IMR-90 (cell line): ENCODE results near the gene BACH1. TPM values are rescaled to one million over a fixed set of nuclear protein-coding genes. Genes with fewer than 3 reads are reported as not detected.

ENCODE experiments used
- ATAC-seq: fragments of 200-7000 bp; cut with Tn5 transposase; 2 replicates; pipeline ENCODE4 v1.9.1; 2020; ENCODE audit warnings: low read depth, mild to moderate bottlenecking, moderate library complexity
- BruUV-seq: library from RNA; stranded (reverse); fragments of 400-500 nt; replicated peaks from 2 replicates; lab custom pipeline; 2021; lab: Mats Ljungman, UMichigan
- CTCF ChIA-PET: fragments of 300-600 bp; formaldehyde crosslinking; extraction: SDS; loops from one replicate; lab custom pipeline; 2021; ENCODE audit warnings: antibody characterized with exemption; lab: Yijun Ruan, JAX
- POLR2A ChIA-PET: fragments of 300-600 bp; sonication (Branson Sonifier 250); formaldehyde crosslinking; loops from one replicate; lab custom pipeline; 2022; ENCODE audit warnings: antibody characterized with exemption; ENCODE audit not compliant: unreplicated experiment; lab: Charles Lee
- DNase-seq: peaks from one replicate; pipeline ENCODE4 v3.0.0; 2013
- H2AFZ ChIP-seq: replicated peaks from 2 replicates; pipeline ENCODE3; 2013; ENCODE audit warnings: low read length, mild to moderate bottlenecking; ENCODE audit not compliant: poor library complexity
- H2AK5ac ChIP-seq: 2 replicates; pipeline ENCODE4 v1.6.1; 2013; ENCODE audit warnings: low read depth, low read length, inconsistent platforms
- H2AK9ac ChIP-seq: replicated peaks from 2 replicates; pipeline ENCODE3; 2013; ENCODE audit warnings: mild to moderate bottlenecking, low read depth, low read length, moderate library complexity; ENCODE audit not compliant: poor library complexity
- H2BK120ac ChIP-seq: 2 replicates; pipeline ENCODE4 v1.6.1; 2013; ENCODE audit warnings: low read depth, low read length, inconsistent platforms
- H2BK15ac ChIP-seq: 3 replicates; pipeline ENCODE4 v1.6.1; 2013; ENCODE audit warnings: low read depth, low read length, inconsistent platforms
- H2BK20ac ChIP-seq: 2 replicates; pipeline ENCODE4 v1.6.1; 2013; ENCODE audit warnings: low read depth, mild to moderate bottlenecking, inconsistent platforms, low read length, moderate library complexity
- H2BK5ac ChIP-seq: 2 replicates; pipeline ENCODE4 v1.6.1; 2013; ENCODE audit warnings: mild to moderate bottlenecking, low read depth, low read length, inconsistent platforms; ENCODE audit not compliant: poor library complexity, severe bottlenecking
- H3K14ac ChIP-seq: replicated peaks from 2 replicates; pipeline ENCODE4 v1.6.1; 2013; ENCODE audit warnings: low read depth, low read length, inconsistent platforms
- H3K18ac ChIP-seq: 2 replicates; pipeline ENCODE4 v1.6.1; 2013; ENCODE audit warnings: low read depth, low read length, control low read depth
- H3K23ac ChIP-seq: 2 replicates; pipeline ENCODE4 v1.6.1; 2013; ENCODE audit warnings: low read depth, low read length, inconsistent platforms
- H3K27ac ChIP-seq: 2 replicates; pipeline ENCODE4 v1.5.1; 2013; ENCODE audit warnings: mild to moderate bottlenecking, control low read depth, low read length; ENCODE audit not compliant: insufficient read depth
- H3K27me3 ChIP-seq: 2 replicates; pipeline ENCODE4 v1.6.1; 2013; ENCODE audit warnings: low read length; ENCODE audit not compliant: control insufficient read depth, insufficient read depth
- H3K36me3 ChIP-seq: 2 replicates; pipeline ENCODE4 v1.6.1; 2013; ENCODE audit warnings: low read length, mixed read lengths; ENCODE audit not compliant: control insufficient read depth, insufficient read depth
- H3K4ac ChIP-seq: 2 replicates; pipeline ENCODE4 v1.6.1; 2013; ENCODE audit warnings: low read depth, low read length, inconsistent platforms
- H3K4me1 ChIP-seq: 2 replicates; pipeline ENCODE4 v1.6.1; 2013; ENCODE audit warnings: low read length, mixed read lengths; ENCODE audit not compliant: control insufficient read depth, insufficient read depth
- H3K4me2 ChIP-seq: 2 replicates; pipeline ENCODE4 v1.6.1; 2013; ENCODE audit warnings: low read depth, mild to moderate bottlenecking, control low read depth, low read length, moderate library complexity
- H3K4me3 ChIP-seq: 2 replicates; pipeline ENCODE4 v1.5.1; 2013; ENCODE audit warnings: low read depth, mild to moderate bottlenecking, control low read depth, low read length, moderate library complexity; ENCODE audit not compliant: insufficient read depth
- H3K56ac ChIP-seq: 2 replicates; pipeline ENCODE4 v1.6.1; 2013; ENCODE audit warnings: low read length, inconsistent platforms; ENCODE audit not compliant: insufficient read depth; ENCODE audit errors: extremely low read depth
- H3K79me1 ChIP-seq, 2 experiments: 2 replicates each; pipeline ENCODE4 v1.6.1; 2013; ENCODE audit warnings: low read length in 2 of 2, inconsistent platforms in 1 of 2, low read depth in 1 of 2
- H3K9ac ChIP-seq: 2 replicates; pipeline ENCODE4 v1.6.1; 2013; ENCODE audit warnings: low read depth, low read length, control low read depth
- H3K9me1 ChIP-seq: 2 replicates; pipeline ENCODE4 v1.6.1; 2013; ENCODE audit warnings: low read length, inconsistent platforms; ENCODE audit not compliant: insufficient read depth
- H3K9me3 ChIP-seq: 2 replicates; pipeline ENCODE4 v1.6.1; 2013; ENCODE audit warnings: low read length; ENCODE audit not compliant: control insufficient read depth, insufficient read depth
- H4K20me1 ChIP-seq: 2 replicates; pipeline ENCODE4 v1.6.1; 2013; ENCODE audit warnings: low read length, inconsistent platforms; ENCODE audit not compliant: insufficient read depth
- H4K5ac ChIP-seq: 2 replicates; pipeline ENCODE4 v1.6.1; 2013; ENCODE audit warnings: mild to moderate bottlenecking, low read depth, low read length, control low read depth
- H4K8ac ChIP-seq, 2 experiments: 2 replicates each; pipeline ENCODE4 v1.6.1; 2013; ENCODE audit warnings: low read depth in 2 of 2, low read length in 2 of 2, control low read depth in 1 of 2, inconsistent platforms in 1 of 2
- H4K91ac ChIP-seq: 2 replicates; pipeline ENCODE4 v1.6.1; 2013; ENCODE audit warnings: low read depth, low read length, inconsistent platforms; ENCODE audit not compliant: insufficient read depth
- BHLHE40 ChIP-seq: fragments of 150-350 bp; IDR thresholded peaks from 2 replicates; pipeline ENCODE4 v1.6.1; 2016; ENCODE audit warnings: mild to moderate bottlenecking, low read depth, low read length
- CEBPB ChIP-seq: IDR thresholded peaks from 2 replicates; pipeline ENCODE4 v1.6.1; 2012; ENCODE audit warnings: low read depth, low read length, improper control_type of control experiment
- CHD1 ChIP-seq: IDR thresholded peaks from 2 replicates; pipeline ENCODE4 v1.6.1; 2012; ENCODE audit warnings: low read depth, low read length, improper control_type of control experiment
- CTCF ChIP-seq: conservative IDR thresholded peaks from 2 replicates; pipeline ENCODE4 v1.5.1; 2012; ENCODE audit warnings: mild to moderate bottlenecking, low read depth, low read length, improper control_type of control experiment
- ELK1 ChIP-seq: fragments of 150-350 bp; IDR thresholded peaks from 2 replicates; pipeline ENCODE4 v1.6.1; 2016; ENCODE audit warnings: low read depth, mild to moderate bottlenecking, low read length, moderate library complexity, borderline replicate concordance
- FOS ChIP-seq: fragments of 150-350 bp; IDR thresholded peaks from 2 replicates; pipeline ENCODE4 v1.6.1; 2016; ENCODE audit warnings: low read depth, low read length
- MAFK ChIP-seq: IDR thresholded peaks from 2 replicates; pipeline ENCODE4 v1.6.1; 2012; ENCODE audit warnings: low read depth, low read length, improper control_type of control experiment
- MAZ ChIP-seq: IDR thresholded peaks from 2 replicates; pipeline ENCODE4 v1.6.1; 2012; ENCODE audit warnings: low read depth, mild to moderate bottlenecking, low read length, improper control_type of control experiment, moderate library complexity, borderline replicate concordance
- MXI1 ChIP-seq: IDR thresholded peaks from 2 replicates; pipeline ENCODE4 v1.6.1; 2012; ENCODE audit warnings: low read depth, mild to moderate bottlenecking, low read length, moderate library complexity, borderline replicate concordance
- NFE2L2 ChIP-seq: fragments of 150-350 bp; IDR thresholded peaks from 2 replicates; pipeline ENCODE4 v1.6.1; 2016; ENCODE audit warnings: low read depth, mild to moderate bottlenecking, low read length
- POLR2A ChIP-seq: IDR thresholded peaks from 2 replicates; pipeline ENCODE4 v1.6.1; 2012; ENCODE audit warnings: mild to moderate bottlenecking, low read depth, low read length
- RAD21 ChIP-seq: IDR thresholded peaks from 2 replicates; pipeline ENCODE4 v1.6.1; 2012; ENCODE audit warnings: low read length, improper control_type of control experiment
- WGBS, 2 experiments: methylation state at CpG; one replicate each; pipeline versions ENCODE4 v1.1.5 to v1.1.7; 2013; ENCODE audit warnings: missing lambda C conversion rate in 2 of 2; ENCODE audit not compliant: insufficient read length in 1 of 2; ENCODE audit errors: extremely low coverage in 2 of 2; 5-methylcytosine and 5-hydroxymethylcytosine counted together
- dilution Hi-C: fragments of 300-500 bp; cut with HindIII; formaldehyde crosslinking; loops from one replicate; pipeline ENCODE4 v1.14.3; 2018; ENCODE audit warnings: low sequenced_read_pairs; ENCODE audit not compliant: unreplicated experiment
- in situ Hi-C: fragments of 300-500 bp; cut with MboI; formaldehyde crosslinking; loops from 3 replicates; pipeline ENCODE4 v1.14.3; 2019; ENCODE audit warnings: low sequenced_read_pairs, inconsistent platforms, mixed read lengths
- intact Hi-C: fragments of 100-400 bp; cut with micrococcal nuclease; formaldehyde crosslinking; loops from 2 replicates; pipeline ENCODE4 v1.10.0; 2022
- polyA plus RNA-seq, 3 experiments: library from polyadenylated mRNA; depleted of rRNA; stranded (reverse); fragments of >200 nt; gene quantifications; 2 replicates each; pipeline ENCODE4 v1.2.3, GENCODE V29; 2012; ENCODE audit warnings: low replicate concordance in 1 of 3
- total RNA-seq: library from RNA; depleted of rRNA; stranded (reverse); fragments of >200 nt; gene quantifications from 2 replicates; pipeline ENCODE4 v1.2.3, GENCODE V29; 2012

Gene BACH1
- total and polyA plus RNA-seq, 2 of the 4 experiments (the other 2 are of a cell fraction) = 23.1 to 108 TPM

DNA sequence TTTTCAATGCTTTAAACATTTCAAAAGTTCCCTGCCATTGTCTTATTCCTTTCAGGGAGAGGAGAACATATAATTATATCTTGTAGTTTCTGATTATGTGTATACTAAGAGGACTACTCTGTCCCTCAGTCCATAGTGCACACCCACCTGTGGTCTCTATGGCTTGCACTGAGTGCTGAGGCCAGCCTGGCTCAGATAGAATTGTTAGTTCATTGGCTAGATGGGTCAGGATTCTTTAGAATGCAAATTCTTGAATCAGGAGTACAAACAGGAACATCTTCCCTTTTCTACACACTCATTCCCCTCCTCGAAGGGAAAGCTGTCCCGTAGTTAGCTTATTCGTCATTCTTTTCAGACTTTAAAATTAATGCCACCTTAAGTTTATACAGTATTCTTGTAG lies 8.2 kb downstream of the BACH1 start:
- no peak overlapping the region for H2AK5ac ChIP-seq
- in situ Hi-C loops = loop anchor here (10.0 kb wide), 1 partner anchor 132 kb away; no protein-coding TSS in a partner anchor
- peaks cover 19% of the 10 kb centered on the region for H3K9me1 ChIP-seq
- WGBS, 2 experiments = no CpG with 5 or more reads among the region's 3 CpGs
- peak overlapping the region; percentile 10; the same call in 1 of the 2 replicates for H3K23ac ChIP-seq
- H3K4me3 ChIP-seq = no peak overlapping the region
- H4K5ac ChIP-seq = no peak overlapping the region
- no peak overlapping the region for H3K56ac ChIP-seq
- H3K36me3 ChIP-seq = peaks cover 6% of the 10 kb centered on the region
- 0 out of 2 replicates have a peak overlapping the region, but pooled peaks have one; percentile 17 for H3K27ac ChIP-seq
- H2BK20ac ChIP-seq = no peak overlapping the region
- TF ChIP-seq MAZ (no peak), CEBPB (no peak), CHD1 (no peak), CTCF (no peak), ELK1 (no peak), RAD21 (no peak), NFE2L2 (no peak), MAFK (no peak), MXI1 (no peak), POLR2A (no peak), BHLHE40 (no peak), FOS (no peak)
- dilution Hi-C loops = no loop called here
- peak overlapping the region; percentile 41; the same call in 1 of the 2 replicates for H3K4me2 ChIP-seq
- H3K14ac ChIP-seq = no peak overlapping the region
- H2BK5ac ChIP-seq = peak overlapping the region; percentile 29
- BruUV-seq = no TSS peak
- peaks cover 23% of the 10 kb centered on the region for H3K4me1 ChIP-seq
- no peaks in the 10 kb centered on the region for H3K27me3 ChIP-seq
- peak overlapping the region; percentile 20; the same call in 1 of the 2 replicates for H3K18ac ChIP-seq
- no peak overlapping the region for H4K8ac ChIP-seq
- POLR2A ChIA-PET = no interaction called here
- no peak overlapping the region for H4K91ac ChIP-seq
- peaks cover 0 to 53% of the 10 kb centered on the region in 2 experiments; a peak in 2 of 4 replicates for H3K79me1 ChIP-seq
- ATAC-seq (no peak), DNase-seq (no peak)
- peaks cover 97% of the 10 kb centered on the region for H4K20me1 ChIP-seq
- intact Hi-C loops = no loop called here
- CTCF ChIA-PET = no interaction called here
- H2BK120ac ChIP-seq = no peak overlapping the region
- no peak overlapping the region for H2BK15ac ChIP-seq
- no peak overlapping the region for H2AK9ac ChIP-seq
- H3K4ac ChIP-seq = no peak overlapping the region
- H3K9me3 ChIP-seq = no peaks in the 10 kb centered on the region
- H2AFZ ChIP-seq = no peak overlapping the region
- peak overlapping the region; percentile 19; the same call in 1 of the 2 replicates for H3K9ac ChIP-seq
